Embryonic facial prominence (tissue), 1 donor: ENCODE results near the gene TLR7.

Experiments used
- DNase-seq: peaks from one replicate; pipeline ENCODE4 v3.0.0-alpha.2; 2016; ENCODE audit errors: extremely low spot score

Gene TLR7

DNA sequence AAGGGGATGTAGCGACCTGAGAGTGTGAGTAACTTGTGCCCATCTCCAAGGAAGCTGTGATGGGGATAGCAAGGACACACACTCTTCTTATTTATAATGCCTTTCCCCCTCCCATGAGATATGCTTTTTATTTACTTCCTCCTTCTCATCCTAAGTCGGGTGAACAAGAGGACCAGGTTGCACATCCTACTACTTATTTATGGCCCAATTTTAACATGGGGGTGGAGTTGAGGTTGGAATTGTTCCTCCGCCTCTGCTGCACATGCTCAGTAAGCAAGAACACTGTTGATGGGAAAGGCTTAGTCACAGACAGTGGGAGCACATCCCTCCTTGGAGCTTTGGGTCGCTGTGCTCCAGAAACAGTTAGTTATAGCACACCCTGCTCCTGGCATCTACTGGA, 24.3 kb downstream of the TLR7 start:
- DNase-seq: no peak

DNA sequence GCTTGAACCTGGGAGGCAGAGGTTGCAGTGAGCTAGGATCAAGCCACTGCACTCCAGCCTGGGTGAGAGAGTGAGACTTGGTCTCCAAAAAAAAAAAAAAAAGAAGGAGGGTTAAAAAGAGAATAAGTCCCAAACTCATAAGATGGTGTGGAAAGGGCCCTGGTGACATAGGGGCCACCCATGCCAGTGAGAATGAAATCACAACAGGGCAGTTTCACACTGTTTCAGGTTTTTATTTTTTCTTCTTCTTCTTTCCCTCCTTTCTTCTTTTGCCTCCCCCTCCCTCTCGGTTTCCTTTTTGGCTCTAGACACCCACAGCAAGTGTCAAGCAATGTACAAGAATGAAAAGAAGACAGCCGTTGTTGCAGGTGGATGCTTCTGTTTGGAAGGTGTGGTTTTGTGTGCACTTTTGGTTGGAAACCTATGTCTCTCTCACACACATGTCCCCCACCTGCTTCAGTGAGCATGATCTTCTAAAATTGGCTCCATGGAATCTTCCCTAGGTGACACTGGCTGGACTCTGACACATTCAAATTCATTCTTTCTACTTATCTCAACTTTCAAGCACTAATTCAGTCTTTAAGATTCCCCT, 25.1 kb downstream of the TLR7 start:
- no peak for DNase-seq

DNA sequence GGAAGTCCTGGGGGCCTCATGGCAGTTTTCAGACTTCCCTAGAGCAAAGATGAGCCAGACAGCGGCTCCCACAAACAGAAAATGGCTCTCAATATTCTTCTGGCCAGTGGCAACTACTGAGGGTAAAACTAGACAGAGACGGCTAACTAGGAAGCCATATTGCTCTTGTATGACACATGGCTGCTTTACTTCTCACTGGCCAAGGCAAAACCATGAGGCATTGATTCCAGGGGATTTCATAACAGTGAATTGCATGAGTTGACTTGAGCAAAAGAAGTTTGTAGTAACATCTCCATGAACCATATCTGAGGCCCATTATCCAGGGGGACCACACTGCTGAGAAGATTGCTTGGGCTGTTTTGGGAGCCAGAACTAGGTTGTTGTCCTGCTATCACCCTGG, 25.8 kb downstream of the TLR7 start:
- DNase-seq: no peak

DNA sequence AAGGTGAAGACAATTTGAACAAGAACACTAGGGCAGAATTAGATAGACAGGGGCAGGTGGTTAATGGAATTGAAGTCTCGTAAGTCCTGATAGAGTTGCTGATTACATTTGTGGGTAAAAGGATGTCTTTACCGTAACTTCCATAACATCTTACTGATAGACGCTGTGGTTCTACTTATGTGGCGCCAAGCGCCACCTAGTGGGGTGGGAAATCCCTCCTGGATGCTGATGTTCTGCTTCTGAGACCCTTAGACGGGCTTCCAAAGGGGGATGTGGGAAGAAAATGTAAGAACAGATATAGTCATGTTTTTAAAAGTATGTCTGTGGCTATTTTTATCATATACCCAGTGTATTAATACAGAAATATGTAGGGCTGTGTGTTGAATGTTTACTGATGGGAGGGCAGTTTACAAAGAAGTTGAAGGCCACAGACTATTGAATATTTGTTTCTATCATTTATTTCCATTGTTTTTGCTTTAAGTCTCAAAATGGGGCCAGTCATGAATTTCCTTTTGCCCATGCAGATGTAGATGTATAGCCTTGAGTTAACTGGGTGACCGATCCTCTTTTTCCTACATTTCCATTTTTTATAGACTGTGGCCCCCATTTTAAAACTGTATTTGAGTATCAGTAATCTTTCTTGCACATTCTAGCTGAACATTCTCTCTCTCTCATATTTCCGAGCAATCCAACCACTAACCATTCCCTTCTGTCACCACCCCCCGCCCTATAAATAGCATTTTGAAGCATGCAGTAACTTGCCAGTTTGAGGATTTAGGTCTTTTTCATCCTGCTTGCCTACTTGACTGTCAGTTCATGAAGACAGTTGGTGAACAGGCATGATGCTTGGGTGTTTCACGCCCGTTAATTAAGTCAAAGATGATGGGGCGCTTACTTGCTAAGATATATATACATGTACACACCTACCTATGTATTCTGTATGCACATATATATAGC, 27.5 kb downstream of the TLR7 start:
- peak; percentile 11 for DNase-seq

DNA sequence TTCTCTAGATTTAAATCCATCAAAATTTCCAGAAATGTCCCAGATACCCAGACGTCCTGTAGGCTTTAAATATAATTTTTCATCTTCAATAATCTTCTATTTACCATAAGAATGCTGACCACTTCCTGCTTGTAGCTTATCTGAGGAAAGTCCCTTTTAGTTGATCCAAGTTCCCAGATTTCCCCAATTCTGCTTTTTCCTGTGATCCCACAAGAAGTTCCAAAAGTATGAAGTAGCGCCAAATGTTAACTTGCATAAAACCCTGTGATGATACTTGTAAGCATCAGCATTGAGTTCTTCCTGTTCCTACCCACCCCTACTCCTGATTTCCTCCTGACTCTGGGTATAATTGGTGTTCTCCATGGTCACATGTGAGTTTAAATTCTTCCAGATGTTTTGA, 29.0 kb downstream of the TLR7 start:
- no peak for DNase-seq

DNA sequence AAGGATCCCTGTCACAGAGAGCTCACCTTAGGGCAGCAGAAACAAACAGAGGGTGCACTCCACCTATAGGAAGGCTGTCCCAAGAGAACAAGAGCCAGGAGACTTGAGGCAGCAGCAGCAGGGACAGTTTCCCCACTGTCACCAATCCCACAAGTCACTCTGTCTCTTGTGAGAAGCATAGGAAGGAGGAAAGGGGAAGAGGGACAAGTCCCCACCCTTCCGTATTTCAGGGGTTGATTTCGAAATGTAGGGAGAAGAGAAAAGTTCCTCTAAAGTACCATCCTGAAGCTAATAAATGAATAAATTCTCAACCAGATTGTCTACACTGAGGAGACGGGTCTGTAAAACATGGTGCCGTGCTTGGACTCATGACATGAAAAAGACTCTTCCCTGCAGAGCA, 30.1 kb downstream of the TLR7 start:
- no peak for DNase-seq

DNA sequence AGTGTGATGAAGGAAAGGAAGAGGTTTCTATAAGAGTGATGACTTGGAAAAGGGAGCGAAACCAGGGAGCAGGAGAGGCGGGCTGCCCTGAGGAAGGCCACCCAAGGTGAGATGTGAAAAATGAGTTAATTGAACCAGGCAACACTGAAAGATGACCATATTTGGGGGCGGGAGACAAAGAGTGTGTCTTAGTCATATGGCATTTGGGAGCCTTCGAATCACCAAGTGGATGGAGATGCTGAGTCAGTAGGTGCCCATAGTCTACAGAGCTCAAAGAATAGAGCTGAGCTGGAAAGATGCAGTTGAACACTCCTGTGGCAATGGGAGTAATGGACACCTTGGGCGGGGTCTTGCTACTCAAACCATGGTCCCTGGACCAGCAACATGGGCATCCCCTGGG, 31.2 kb downstream of the TLR7 start:
- DNase-seq: no peak

DNA sequence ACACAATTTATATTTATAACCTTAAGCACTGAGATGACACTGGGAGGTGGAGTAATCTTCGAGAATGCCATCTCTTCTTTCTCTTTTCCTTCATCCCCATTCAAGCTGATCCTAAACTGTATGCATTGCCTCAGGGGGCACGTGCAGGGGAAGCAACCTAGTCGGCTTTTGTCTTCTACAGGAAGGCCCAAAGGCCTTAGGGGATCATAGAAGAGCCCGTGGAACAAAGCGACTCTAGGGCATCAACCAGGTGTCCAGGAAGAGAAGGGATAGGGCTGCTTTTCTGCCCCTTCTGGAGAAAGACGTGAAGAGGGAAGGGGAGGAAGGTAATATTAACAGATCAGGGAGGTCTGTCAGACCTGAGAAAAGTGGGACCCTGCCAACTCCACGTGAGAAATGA, 32.6 kb downstream of the TLR7 start:
- no peak for DNase-seq

DNA sequence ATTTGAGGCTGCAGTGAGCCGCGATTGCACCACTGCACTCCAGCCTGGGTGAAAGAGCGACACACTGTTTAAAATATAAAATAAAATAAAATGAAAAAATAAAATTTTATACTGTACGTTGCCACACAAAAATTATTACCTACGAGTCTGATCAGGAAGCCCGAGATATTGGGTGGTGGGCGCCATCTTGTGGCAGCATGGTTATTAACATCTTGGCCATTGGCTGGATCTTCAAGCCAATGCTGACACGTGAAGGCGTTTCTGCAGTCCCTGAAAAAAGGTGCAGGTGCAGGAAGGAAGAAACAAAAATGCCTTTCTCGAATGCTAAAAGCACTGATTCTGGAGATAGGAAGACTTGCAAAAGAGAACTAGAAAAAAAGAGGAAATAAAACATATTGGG, 34.6 kb downstream of the TLR7 start:
- DNase-seq: no peak

DNA sequence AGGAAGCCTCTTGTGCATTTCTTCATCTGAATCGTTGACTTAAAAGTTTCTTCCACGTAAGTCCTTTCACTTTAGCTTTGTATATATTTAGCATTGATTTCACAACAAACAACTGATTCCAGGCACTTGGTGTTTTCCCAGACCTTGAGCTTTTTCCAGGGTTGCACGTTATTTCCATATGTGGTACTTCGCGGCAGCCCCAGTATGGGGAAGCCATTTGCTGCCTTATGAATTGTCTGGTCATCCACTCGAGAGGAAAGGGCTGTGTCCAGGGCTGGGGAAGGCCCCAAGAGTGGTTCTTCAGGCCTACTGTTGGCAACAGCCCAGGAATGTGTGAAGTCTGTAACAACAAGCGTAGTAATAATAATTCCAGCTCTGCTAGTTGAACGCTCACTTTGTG, 36.8 kb downstream of the TLR7 start:
- DNase-seq: no peak

DNA sequence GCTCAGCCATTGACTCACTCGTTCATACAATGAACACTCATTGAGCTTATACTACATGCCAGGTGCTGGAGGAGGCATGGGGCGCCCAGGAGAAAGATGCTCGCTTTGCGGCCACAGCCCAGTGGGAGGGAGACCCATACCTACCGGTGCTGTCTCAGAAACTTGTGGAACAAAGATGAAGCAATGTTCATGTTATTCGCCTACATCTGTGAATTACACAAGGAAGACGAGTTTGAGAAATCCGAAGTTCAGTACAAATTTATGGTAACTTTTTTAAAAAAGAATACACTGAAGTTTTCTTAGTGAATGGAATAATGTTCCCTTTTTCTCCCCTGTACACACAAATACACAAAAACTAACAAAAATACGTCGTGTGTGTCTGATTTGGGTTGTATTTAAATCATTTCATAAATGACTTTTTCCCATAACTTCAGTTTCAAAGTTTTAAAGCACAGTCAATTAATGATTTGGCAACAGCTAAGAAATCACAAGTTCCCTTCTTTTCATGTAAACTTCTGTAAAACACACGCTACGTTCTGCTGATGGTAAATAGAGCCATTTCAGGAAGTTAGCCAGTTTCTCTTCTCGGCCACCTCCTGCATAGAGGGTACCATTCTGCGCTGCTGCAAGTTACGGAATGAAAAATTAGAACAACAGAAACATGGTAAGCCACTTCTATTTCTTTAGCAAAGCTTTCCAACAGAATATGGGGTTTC, 39.3 kb downstream of the TLR7 start, which contains the start of gene TLR8:
Gene TLR8, plus strand, starts transcription at position 575 of the 716 bp plus-strand sequence. Its CDS starts 87 bp downstream, at position 662.
- no peak for DNase-seq

DNA sequence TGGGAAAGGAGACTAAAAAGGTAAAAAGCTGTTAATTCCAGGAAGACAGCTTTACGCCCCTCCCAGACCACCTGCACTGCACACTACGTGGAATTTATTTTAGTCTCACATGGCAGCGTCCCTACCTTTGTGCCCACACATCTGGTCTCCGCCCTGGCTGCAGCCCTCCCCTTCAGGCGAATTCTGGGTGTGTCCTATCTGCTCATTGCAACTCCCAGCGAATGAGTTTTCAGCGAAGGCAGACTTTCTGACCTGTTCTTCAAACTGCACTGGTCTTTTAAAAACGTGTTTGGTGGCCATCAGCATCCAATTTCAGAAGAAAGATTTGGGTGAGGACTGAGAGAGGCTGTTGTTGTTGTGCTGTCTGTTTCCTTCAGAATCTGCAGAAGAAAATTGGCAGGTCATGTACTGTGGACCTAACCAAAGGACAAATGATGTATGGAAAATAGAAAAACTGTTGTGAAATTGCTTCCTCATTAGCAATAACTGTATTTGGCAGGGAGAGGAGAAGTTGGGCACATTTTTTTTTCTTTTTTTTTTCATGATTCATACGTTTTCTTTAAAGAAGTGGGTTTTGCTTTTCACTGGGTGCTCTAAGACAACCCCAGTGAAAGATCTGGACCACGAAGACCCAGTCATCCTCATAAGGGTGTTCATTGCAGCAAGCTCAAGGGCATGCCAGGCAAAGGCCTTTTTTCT, 43.7 kb downstream of the TLR7 start:
- DNase-seq: no peak

DNA sequence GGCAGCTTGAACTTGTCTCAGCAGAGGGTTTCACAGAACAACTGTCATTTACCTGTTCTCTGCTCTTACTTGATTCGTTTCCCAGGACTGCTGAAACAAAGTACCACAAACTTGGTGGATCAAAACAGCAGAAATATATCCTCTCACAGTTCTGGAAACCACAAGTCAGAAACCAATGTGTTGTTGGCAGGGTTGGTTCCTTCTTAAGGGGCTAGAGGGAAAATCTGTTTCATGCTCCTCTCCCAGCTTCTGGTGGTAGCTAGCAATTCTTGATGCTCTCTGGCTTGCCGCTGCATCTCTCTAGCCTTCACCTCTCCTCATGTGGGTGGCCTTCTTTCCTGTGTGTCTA, 44.2 kb downstream of the TLR7 start:
- DNase-seq: no peak

DNA sequence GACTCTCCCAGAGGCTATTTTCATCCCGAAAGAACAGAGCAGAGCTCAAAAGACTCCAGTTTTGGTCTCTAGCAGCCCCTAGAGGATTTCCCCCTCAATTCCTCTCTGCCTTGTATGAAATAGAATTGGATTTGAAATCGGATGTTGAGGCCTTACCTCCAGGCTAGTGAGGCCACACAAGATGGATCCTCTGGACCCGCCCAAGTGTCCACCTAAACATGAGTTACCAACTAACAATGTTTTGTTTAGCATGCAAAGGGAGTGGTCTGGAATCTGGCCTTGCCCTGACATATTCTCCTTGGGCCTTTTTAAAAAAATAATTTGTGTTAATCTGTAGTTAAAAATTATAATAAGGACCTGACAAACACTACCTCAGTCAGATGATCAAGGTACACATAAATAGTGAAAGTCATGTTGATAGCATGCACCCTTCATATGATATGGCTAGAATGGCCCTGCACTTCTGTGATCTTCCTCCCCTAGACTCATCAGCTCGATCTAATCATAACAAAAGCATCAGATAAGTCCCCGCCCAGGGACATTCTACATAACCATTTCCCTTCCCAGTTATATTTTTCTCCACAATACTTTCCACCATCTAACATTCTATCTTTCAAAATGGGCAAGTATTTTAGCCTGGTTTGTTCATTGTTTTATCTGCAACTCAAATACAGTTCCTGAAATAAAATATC, 46.1 kb downstream of the TLR7 start:
- no peak for DNase-seq

DNA sequence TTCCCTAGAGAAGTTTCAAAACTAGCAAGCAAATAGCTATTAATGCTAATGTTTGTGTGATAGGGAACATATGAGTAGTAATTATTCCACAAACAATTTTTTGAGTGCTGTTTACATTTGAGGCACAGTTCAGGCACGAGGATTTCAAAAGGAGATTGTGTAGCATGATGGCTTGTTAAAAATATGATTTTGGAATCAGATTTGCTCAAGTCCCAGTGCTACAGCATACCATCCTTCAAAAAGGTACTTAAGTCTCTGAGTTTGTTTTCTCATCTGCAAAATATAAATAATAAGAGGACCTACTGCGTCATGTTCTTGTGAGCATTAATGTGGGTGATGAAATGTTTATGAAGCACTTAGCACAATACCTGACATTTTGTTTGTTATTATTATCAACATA, 50.9 kb downstream of the TLR7 start:
- no peak for DNase-seq

DNA sequence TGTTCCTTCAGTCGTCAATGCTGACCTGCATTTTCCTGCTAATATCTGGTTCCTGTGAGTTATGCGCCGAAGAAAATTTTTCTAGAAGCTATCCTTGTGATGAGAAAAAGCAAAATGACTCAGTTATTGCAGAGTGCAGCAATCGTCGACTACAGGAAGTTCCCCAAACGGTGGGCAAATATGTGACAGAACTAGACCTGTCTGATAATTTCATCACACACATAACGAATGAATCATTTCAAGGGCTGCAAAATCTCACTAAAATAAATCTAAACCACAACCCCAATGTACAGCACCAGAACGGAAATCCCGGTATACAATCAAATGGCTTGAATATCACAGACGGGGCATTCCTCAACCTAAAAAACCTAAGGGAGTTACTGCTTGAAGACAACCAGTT, 52.2 kb downstream of the TLR7 start:
- no peak for DNase-seq

DNA sequence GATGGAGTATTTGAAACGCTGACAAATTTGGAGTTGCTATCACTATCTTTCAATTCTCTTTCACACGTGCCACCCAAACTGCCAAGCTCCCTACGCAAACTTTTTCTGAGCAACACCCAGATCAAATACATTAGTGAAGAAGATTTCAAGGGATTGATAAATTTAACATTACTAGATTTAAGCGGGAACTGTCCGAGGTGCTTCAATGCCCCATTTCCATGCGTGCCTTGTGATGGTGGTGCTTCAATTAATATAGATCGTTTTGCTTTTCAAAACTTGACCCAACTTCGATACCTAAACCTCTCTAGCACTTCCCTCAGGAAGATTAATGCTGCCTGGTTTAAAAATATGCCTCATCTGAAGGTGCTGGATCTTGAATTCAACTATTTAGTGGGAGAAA, 52.7 kb downstream of the TLR7 start:
- no peak for DNase-seq

DNA sequence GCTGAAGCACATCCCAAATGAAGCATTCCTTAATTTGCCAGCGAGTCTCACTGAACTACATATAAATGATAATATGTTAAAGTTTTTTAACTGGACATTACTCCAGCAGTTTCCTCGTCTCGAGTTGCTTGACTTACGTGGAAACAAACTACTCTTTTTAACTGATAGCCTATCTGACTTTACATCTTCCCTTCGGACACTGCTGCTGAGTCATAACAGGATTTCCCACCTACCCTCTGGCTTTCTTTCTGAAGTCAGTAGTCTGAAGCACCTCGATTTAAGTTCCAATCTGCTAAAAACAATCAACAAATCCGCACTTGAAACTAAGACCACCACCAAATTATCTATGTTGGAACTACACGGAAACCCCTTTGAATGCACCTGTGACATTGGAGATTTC, 54.1 kb downstream of the TLR7 start:
- DNase-seq: no peak

DNA sequence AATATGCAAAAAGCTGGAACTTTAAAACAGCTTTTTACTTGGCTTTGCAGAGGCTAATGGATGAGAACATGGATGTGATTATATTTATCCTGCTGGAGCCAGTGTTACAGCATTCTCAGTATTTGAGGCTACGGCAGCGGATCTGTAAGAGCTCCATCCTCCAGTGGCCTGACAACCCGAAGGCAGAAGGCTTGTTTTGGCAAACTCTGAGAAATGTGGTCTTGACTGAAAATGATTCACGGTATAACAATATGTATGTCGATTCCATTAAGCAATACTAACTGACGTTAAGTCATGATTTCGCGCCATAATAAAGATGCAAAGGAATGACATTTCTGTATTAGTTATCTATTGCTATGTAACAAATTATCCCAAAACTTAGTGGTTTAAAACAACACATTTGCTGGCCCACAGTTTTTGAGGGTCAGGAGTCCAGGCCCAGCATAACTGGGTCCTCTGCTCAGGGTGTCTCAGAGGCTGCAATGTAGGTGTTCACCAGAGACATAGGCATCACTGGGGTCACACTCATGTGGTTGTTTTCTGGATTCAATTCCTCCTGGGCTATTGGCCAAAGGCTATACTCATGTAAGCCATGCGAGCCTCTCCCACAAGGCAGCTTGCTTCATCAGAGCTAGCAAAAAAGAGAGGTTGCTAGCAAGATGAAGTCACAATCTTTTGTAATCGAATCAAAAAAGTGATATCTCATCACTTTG, 55.2 kb downstream of the TLR7 start:
- DNase-seq: no peak

DNA sequence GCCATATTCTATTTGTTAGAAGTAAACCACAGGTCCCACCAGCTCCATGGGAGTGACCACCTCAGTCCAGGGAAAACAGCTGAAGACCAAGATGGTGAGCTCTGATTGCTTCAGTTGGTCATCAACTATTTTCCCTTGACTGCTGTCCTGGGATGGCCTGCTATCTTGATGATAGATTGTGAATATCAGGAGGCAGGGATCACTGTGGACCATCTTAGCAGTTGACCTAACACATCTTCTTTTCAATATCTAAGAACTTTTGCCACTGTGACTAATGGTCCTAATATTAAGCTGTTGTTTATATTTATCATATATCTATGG, 55.7 kb downstream of the TLR7 start:
- no peak for DNase-seq

DNA sequence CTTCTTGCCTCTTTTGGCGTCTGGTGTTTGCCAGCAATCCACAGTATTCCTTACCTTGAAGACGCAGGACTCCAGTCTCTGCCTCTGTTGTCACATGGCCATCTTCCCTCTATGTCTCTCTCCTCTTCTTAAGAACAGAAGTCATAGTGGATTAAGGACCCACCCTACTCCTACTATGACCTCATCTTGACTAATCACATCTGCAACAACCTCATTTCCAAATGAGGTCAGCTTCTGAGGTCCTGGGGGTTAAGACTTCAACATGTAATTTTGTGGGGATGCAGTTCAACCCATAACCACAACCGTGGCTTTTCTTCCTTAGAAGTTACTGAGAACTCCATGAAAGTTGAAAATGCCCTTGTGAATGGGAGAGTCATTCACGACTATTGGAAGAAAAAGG, 62.8 kb downstream of the TLR7 start:
- no peak for DNase-seq
